ENCODE results near the gene PGPEP1.
"Not testable (repeated sequence)": the region's sequence is repeated elsewhere in the genome, so short reads cannot be mapped to it uniquely, and the experiment has no call there.

Gene PGPEP1

GRCh38 chr19:18391509-18392075, 51.2 kb downstream of the PGPEP1 start:
- no peak for DNase-seq (ENCODE audit: low read depth)

- no peak for DNase-seq (ENCODE audit: low read depth)
Measured at GRCh38 chr19:18392417-18392816, 52.0 kb downstream of the PGPEP1 start.

DNA sequence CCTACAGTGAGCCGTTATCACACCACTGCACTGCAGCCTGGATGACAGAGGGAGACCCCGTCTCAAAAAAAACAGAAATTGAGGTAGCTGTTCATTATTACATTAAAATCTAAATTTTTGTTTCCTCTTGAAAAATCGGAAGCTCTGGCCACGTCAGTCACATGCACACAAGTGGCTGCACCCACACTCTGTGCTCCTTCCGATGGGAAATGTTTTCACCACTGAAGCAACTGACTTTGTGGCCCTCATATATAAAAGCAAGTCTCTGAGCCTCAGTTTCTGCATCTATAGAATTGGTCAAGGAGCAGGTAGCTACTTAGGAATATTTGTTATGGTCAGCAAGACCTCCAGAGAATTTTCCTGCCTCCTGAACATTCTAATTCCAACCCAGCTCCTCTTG, 52.5 kb downstream of the PGPEP1 start:
- no peak for DNase-seq (ENCODE audit: low read depth)

GRCh38 chr19:18393836-18394235, 53.4 kb downstream of the PGPEP1 start:
- DNase-seq (ENCODE audit: low read depth): no peak

GRCh38 chr19:18396471-18397241, 56.3 kb downstream of the PGPEP1 start:
- DNase-seq (ENCODE audit: low read depth): no peak

- DNase-seq (ENCODE audit: low read depth): no peak
Measured at GRCh38 chr19:18397242-18398202, 57.1 kb downstream of the PGPEP1 start, which contains the start of gene LRRC25. Gene LRRC25 (minus strand): TSS chr19:18397622. CDS start chr19:18396963, 659 bp downstream.

DNA sequence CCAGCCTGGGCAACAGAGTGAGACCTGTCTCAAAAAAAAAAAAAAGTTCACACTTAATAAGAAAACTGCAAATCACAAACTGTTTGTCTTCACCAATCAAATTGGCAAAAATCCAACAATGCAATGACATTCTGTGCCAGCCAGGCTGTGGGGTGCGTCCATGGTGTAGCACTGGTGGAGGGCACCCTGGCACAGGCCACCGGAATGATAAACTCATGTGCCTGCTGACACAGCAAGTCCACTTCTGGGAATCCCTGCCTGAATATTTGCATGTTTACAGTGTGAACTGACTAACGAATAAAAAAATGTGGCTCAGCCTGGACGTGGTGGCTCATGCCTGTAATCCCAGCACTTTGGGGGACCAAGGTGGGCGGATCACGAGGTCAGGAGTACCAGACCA, 58.6 kb downstream of the PGPEP1 start:
- no peak for DNase-seq (ENCODE audit: low read depth)

GRCh38 chr19:18401580-18402112, 61.2 kb downstream of the PGPEP1 start:
- DNase-seq (ENCODE audit: low read depth): no peak

- DNase-seq (ENCODE audit: low read depth): not testable (repeated sequence)
Measured at GRCh38 chr19:18402455-18403248, 62.3 kb downstream of the PGPEP1 start.

GRCh38 chr19:18405754-18406153, 65.4 kb downstream of the PGPEP1 start:
- DNase-seq (ENCODE audit: low read depth): not testable (repeated sequence)

- no peak for DNase-seq (ENCODE audit: low read depth)
Measured at GRCh38 chr19:18406749-18407148, 66.4 kb downstream of the PGPEP1 start.

DNA sequence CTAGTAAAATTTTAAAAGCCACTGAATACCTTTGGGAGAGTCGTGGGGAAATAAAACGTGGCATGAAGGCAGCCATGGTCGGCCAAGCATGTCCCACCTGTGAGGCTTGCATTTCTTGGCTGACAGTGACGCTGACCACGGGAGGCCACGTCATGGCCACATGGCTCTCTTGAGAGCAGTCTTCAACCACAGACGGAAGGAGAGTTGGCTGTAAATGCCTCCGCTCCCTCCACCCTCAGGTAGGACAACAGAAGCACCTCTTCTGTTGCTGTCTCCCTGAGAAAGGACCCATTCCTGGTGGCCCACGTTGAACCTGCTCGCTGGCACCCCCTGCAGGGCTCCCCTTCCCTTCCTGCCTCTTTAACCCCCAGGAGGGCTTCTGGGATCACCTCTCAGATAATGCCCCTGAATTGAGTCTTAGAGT, 67.7 kb downstream of the PGPEP1 start:
- DNase-seq (ENCODE audit: low read depth): no peak

- no peak for DNase-seq (ENCODE audit: low read depth)
Measured at GRCh38 chr19:18412610-18413239, 72.3 kb downstream of the PGPEP1 start.

GRCh38 chr19:18414504-18415177, 74.2 kb downstream of the PGPEP1 start:
- no peak for DNase-seq (ENCODE audit: low read depth)

DNA sequence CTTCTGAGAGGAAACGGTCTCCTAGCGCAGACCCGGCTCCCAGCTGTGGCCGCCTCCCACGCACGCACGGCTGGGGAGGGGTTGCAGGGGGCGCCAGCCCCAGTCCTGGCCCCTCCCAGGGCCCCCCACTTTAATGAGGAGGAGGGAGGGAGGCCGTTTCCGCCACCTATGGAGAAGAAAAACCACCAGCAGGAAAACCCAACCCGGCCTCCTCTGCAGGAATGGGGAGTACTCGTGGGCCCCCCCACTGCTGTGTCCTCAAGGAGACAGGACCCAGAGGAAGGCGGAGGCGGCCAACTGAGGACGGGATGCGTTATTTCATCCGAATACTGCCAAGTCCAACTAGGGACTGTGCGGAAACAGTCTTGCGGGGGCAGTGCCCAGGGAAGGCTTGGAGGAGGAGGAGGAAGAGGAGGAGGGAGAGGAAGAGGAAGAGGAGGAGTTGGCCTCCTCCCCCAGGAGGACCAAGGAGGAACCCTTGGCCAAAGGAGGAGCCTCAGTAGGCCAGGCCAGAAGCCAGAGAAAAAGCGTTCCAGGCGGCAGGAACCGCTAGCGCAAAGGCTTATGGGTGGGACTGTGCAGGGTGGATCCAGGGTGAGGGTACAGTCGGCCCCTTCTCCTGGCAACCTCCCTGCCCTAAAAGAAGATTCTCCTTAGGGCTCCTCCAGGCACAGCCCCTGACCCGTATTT, 74.9 kb downstream of the PGPEP1 start:
- DNase-seq (ENCODE audit: low read depth): no peak

DNA sequence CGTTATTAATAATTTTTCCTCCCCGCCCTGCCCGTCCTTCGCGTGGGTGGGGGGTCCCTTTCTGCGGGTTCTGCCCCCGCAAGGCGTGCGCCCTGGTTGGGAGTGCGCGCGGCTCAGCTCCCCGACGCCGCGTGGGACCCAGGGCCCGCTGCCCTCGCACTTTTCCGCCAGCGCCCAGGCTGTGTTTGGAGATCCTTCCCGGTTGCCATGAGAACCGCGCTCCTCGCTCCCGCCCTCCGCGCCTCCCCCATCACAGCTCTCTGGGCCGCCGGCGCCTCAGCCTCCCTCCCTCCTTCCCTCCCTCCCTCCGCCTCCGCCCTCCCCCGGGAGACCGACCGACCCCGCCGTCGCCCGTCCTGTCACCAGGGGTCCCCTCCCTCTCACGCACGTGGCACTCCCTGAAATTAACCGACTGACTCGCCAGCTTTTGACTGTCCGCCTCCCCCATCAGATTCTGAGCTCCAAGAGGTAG, 76.4 kb downstream of the PGPEP1 start:
- peak; percentile 59 for DNase-seq (ENCODE audit: low read depth)

- no peak for DNase-seq (ENCODE audit: low read depth)
Measured at GRCh38 chr19:18417250-18418028, 77.0 kb downstream of the PGPEP1 start.

DNA sequence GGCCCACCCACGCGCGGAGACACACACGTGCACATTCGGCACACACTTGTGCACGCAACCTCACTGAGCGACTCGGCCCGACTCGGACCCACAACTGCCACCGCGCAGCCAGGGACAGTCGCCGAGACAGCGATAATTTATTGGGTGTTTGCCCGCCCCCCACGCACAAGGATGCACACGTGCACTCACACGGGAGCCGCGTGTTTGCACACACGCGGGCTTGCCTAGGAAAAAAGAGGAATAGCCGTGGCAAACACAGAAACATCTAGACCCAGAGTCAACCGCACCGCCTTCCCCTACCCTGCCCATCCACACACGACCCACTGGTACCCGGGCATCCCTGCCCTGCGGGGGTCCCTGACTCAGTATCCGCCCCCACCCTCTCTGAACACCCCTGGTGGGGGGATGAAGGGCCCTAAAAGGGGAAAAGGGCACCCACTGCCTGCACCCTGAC, 77.7 kb downstream of the PGPEP1 start:
- DNase-seq (ENCODE audit: low read depth): no peak
